HG02943 (cell line): ENCODE measurements around the gene PSORS1C1.

Source experiments
- ATAC-seq: cut with Tn5 transposase; IDR thresholded peaks from one replicate; pipeline ENCODE4 v1.9.1; 2021; ENCODE audit warnings: mild to moderate bottlenecking, low read depth, moderate library complexity; ENCODE audit not compliant: unreplicated experiment

The PSORS1C1 gene

GRCh38 chr6:31125162-31125561 is 10.6 kb downstream of the PSORS1C1 start:
- no peak for ATAC-seq

GRCh38 chr6:31125586-31126363 is 11.2 kb downstream of the PSORS1C1 start:
- no peak for ATAC-seq

GRCh38 chr6:31126396-31127175 is 12.0 kb downstream of the PSORS1C1 start:
- ATAC-seq, result no peak

DNA sequence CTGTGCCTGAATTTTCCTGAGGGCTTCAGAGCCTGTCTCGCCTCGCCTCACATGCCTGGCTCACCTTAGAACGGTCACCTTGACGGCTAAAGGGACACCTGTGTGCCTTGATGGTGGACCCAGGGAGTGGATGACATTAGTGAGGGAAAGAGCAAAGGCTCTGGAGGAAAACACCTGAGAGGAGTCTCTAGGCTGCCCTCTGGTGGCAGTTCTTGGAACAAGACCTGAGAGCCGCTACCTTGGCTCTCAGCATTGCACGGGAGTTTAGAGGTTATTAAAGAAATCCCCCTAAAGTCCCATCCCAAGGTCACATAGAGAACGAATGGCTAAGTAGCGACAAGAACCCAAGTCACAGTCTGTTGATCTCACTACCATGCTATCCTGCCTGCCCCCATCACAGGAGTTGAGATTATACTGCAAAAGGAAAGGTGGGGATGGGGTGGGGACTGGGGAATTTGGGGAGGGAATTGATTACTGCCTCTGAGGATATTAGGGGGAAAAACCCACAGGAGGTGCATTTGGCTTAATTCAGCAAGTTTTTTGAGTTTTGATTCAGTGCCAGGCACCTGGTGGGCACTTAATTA is 13.6 kb downstream of the PSORS1C1 start:
- ATAC-seq, result no peak

DNA sequence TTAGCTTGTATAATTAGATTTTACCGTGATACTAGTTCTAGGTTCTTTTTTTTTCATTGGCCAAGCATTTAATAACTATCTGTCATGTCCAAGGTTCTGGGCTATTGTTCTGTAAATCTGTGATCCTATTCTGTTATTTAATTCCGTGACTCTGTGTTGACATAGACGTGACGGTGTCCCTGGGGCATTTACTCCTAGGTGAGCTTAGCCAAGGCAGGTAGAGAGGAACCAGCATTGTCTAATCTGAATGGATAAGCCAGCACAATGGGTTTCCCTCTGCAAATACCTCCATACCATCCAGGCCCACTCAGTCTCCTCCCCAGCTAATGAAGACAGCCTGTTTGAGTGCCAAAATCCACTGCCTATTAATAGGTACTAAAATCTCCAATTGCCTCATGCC is 14.5 kb downstream of the PSORS1C1 start:
- no peak for ATAC-seq

DNA sequence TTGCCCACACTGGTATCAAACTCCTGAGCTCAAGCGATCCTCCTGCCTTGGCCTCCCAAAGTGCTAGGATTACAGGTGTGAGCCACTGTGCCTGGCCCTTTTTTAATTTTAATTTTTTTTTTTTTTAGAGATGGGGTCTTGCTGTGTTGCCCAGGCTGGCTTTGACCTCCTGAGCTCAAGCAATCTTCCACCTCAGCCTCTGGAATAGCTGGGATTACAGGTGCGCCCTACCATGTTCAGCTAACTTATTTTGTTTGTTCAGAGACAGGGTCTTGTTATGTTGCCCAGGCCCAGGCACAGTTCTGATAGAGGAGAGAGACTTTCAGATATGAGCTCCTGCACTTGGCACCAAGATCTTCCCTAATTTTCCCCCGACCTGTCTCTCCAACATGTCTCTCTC is 16.2 kb downstream of the PSORS1C1 start:
- ATAC-seq, result no peak

DNA sequence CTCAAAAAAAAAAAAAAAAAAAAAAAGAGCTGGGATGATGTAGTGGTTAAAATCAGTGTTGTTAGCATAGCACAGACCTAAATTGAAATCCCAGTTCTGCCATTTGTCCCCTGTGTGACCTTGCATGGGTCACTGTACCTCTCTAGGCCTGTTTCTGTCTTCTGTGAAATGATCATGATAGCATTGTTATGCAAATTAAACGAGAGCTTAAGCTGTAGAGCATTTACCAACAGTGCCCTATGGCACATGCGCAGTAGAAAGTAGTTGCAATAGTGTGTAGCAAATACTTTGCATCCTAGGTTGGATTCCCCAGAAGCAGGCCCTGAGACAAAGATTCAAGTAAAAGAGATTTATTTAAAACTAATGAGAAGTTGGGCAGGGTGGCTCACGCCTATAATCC is 17.0 kb downstream of the PSORS1C1 start:
- ATAC-seq, result no peak

- no peak for ATAC-seq
These were observed 18.2 kb downstream of the PSORS1C1 start for GRCh38 chr6:31132806-31133205.

DNA sequence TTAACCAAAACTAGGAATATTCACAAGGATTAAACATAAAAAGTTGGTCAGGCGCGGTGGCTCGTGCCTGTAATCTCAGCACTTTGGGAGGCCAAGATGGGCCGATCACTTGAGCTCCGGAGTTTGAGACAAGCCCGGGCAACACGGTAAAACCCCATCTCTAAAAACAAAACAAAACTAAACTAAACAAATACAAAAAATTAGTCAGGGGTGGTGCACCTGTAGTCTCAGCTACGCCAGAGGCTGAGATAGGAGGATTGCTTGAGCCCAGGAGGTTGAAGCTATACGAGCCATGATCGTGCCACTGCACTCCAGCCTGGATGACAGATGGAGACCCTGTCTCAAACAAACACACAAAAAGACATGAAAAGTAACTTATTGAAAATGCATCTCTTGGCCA is 21.1 kb downstream of the PSORS1C1 start:
- ATAC-seq, result no peak

DNA sequence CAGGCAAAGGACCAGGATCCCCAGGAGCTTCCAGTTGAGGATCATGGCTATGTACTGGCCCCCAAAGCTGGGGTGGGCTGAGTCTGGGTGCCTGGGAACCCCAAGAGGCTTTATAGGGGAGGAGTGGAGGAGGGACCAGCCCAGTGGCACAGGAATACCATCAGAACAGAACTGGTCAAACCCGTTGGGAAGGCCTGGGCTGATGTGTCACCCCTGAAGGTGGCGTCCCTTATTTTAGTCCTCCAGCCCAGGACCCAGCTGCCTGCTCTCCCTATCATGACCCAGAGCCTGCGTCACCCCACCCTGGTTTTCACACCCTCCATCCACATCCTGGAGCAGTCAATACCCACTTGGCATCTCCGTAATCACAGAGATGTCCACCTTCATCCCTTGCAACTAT is 24.4 kb downstream of the PSORS1C1 start, which contains the start of gene PSORS1C2:
TSS of gene PSORS1C2 (minus strand) at position 85 of the 400 bp plus-strand sequence. CDS start at position 45, 40 bp downstream.
- no peak for ATAC-seq

- no peak for ATAC-seq
These were observed 25.0 kb downstream of the PSORS1C1 start for GRCh38 chr6:31139599-31139998.

DNA sequence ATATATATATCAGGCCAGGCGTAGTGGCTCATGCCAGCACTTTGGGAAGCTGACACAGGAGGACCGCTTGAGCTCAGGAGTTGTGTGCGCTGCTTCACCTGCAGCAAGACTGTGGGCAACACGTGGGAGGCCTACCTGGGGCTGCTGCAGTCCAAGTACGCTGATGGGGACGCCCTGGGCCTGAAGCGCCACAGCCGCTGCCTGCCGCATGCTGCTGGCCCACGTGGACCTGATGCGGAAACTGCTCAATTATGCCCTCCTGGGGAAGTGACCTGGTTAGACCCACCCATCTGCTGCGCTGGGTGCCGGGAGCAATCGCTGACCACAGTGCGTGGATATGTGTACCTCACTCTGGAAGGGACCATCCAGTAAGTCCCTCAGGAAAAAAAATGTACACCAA is 26.0 kb downstream of the PSORS1C1 start:
- no peak for ATAC-seq

- no peak for ATAC-seq
These were observed 27.8 kb downstream of the PSORS1C1 start for GRCh38 chr6:31142361-31142761.

- ATAC-seq, result no peak
These were observed 28.5 kb downstream of the PSORS1C1 start for GRCh38 chr6:31143148-31143547.

- no peak for ATAC-seq
These were observed 29.8 kb downstream of the PSORS1C1 start for GRCh38 chr6:31144296-31144969.

GRCh38 chr6:31144970-31145340 is 30.4 kb downstream of the PSORS1C1 start:
- no peak for ATAC-seq

- no peak for ATAC-seq
These were observed 30.8 kb downstream of the PSORS1C1 start for GRCh38 chr6:31145386-31145785.

GRCh38 chr6:31149827-31150447 is 35.3 kb downstream of the PSORS1C1 start:
- ATAC-seq, result no peak

- no peak for ATAC-seq
These were observed 38.2 kb downstream of the PSORS1C1 start for GRCh38 chr6:31152781-31153180.

DNA sequence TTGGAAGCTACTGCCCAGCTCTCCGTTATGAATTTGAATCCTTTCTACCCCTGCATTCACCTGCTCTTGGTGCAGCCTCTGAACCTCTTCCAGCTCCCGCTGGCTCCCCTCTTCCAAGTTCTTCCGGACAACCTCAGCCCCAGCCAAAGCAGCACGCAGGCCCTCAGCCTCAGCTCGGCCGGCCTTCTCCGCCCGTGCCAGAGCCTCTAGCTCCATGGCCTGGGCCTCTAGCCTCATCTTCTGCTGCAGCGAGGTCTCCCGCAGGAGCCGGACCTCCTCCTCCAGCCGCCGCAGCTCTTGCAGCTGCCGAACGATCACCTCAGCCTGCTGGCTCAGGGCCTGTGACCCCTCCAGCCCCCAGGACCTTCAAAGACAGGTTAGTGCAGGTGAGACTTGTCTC is 39.8 kb downstream of the PSORS1C1 start:
- ATAC-seq, result no peak
